ENCODE data around the gene PCDHB9.
A peak's percentile ranks its signal among the peaks of the same experiment; 100 is the strongest.
"Not testable (repeated sequence)": the region's sequence is repeated elsewhere in the genome, so short reads cannot be mapped to it uniquely, and the experiment has no call there.

PCDHB9 gene

GRCh38 chr5:141192110-141192725 is 5.3 kb downstream of the PCDHB9 start, which contains the start of gene PCDHB10:
TSS of gene PCDHB10 (plus strand) at chr5:141192353. CDS start at chr5:141192553, 200 bp downstream.
- DNase-seq (ENCODE audit: insufficient read length, low spot score) (no peak), FAIRE-seq (no peak)
- no peak for TF ChIP-seq POLR2AphosphoS5 (IDR thresholded peaks at IDR 0.05; ENCODE audit: low read depth, low read length)

GRCh38 chr5:141194332-141194731 is 7.4 kb downstream of the PCDHB9 start:
- FAIRE-seq; DNase-seq (ENCODE audit: insufficient read length, low spot score): not testable (repeated sequence)

GRCh38 chr5:141196363-141196762 is 9.4 kb downstream of the PCDHB9 start:
- DNase-seq (ENCODE audit: insufficient read length, low spot score) (no peak), FAIRE-seq (no peak)
- no peak for TF ChIP-seq SPI1 (IDR thresholded peaks at IDR 0.05; ENCODE audit: low read depth, low read length)
- no peak for TF ChIP-seq POU2F2 (IDR thresholded peaks at IDR 0.05; ENCODE audit: low read depth, low read length)

- no peak for TF ChIP-seq POLR2A (IDR thresholded peaks at IDR 0.05; ENCODE audit: low read depth, low read length)
- no peak for TF ChIP-seq SPI1 (IDR thresholded peaks at IDR 0.05; ENCODE audit: low read depth, low read length)
- TF ChIP-seq PAX5 (IDR thresholded peaks at IDR 0.05; ENCODE audit: insufficient read depth, low read length, severe bottlenecking) = no peak
- no peak for TF ChIP-seq POLR2AphosphoS5 (IDR thresholded peaks at IDR 0.05; ENCODE audit: low read depth, low read length)
- TF ChIP-seq TAF1 (IDR thresholded peaks at IDR 0.05; ENCODE audit: low read depth, low read length) = no peak
- TF ChIP-seq POU2F2 (IDR thresholded peaks at IDR 0.05; ENCODE audit: low read depth, low read length) = no peak
- DNase-seq (ENCODE audit: insufficient read length, low spot score) (no peak), FAIRE-seq (no peak)
Measured at GRCh38 chr5:141199359-141200235, 12.6 kb downstream of the PCDHB9 start, which contains the start of gene PCDHB11. TSS of gene PCDHB11 (plus strand) at chr5:141199627. CDS start at chr5:141199775, 148 bp downstream.

- DNase-seq (ENCODE audit: insufficient read length, low spot score); FAIRE-seq: not testable (repeated sequence)
Measured at GRCh38 chr5:141201126-141201525, 14.2 kb downstream of the PCDHB9 start.

- FAIRE-seq = not testable (repeated sequence)
Measured at GRCh38 chr5:141201646-141202045, 14.7 kb downstream of the PCDHB9 start.

GRCh38 chr5:141208478-141208877 is 21.5 kb downstream of the PCDHB9 start, which contains the start of gene PCDHB12:
TSS of gene PCDHB12 (plus strand) at chr5:141208719. CDS start at chr5:141208908, 189 bp downstream.
- TF ChIP-seq POLR2AphosphoS5 (IDR thresholded peaks at IDR 0.05; ENCODE audit: low read depth, low read length) = no peak
- TF ChIP-seq PAX5 (IDR thresholded peaks at IDR 0.05; ENCODE audit: insufficient read depth, low read length, severe bottlenecking) = no peak
- no peak for TF ChIP-seq POLR2A (IDR thresholded peaks at IDR 0.05; ENCODE audit: low read depth, low read length)
- TF ChIP-seq TAF1 (IDR thresholded peaks at IDR 0.05; ENCODE audit: low read depth, low read length) = no peak
- no peak for TF ChIP-seq POU2F2 (IDR thresholded peaks at IDR 0.05; ENCODE audit: low read depth, low read length)
- no peak for TF ChIP-seq SPI1 (IDR thresholded peaks at IDR 0.05; ENCODE audit: low read depth, low read length)
- FAIRE-seq = no peak
- DNase-seq (ENCODE audit: insufficient read length, low spot score) = no peak

More at GRCh38 chr5:141201646-141202045, 14.7 kb downstream of the PCDHB9 start:
- DNase-seq (ENCODE audit: insufficient read length, low spot score) = not testable (repeated sequence)

- not testable (repeated sequence) for DNase-seq (ENCODE audit: insufficient read length, low spot score); FAIRE-seq
Measured at GRCh38 chr5:141210281-141210680, 23.3 kb downstream of the PCDHB9 start.

- not testable (repeated sequence) for DNase-seq (ENCODE audit: insufficient read length, low spot score); FAIRE-seq
Measured at GRCh38 chr5:141210849-141211248, 23.9 kb downstream of the PCDHB9 start.

- FAIRE-seq; DNase-seq (ENCODE audit: insufficient read length, low spot score): not testable (repeated sequence)
Measured at GRCh38 chr5:141213656-141214339, 26.8 kb downstream of the PCDHB9 start, which contains the start of gene PCDHB13. TSS of gene PCDHB13 (plus strand) at chr5:141213919. CDS start at chr5:141214124, 205 bp downstream.

- FAIRE-seq = peak; percentile 74
- DNase-seq (ENCODE audit: insufficient read length, low spot score) = not testable (repeated sequence)
Measured at GRCh38 chr5:141214583-141214982, 27.6 kb downstream of the PCDHB9 start.

- DNase-seq (ENCODE audit: insufficient read length, low spot score); FAIRE-seq: not testable (repeated sequence)
Measured at GRCh38 chr5:141215504-141215903, 28.5 kb downstream of the PCDHB9 start.

- not testable (repeated sequence) for DNase-seq (ENCODE audit: insufficient read length, low spot score); FAIRE-seq
Measured at GRCh38 chr5:141216035-141216434, 29.1 kb downstream of the PCDHB9 start.
